Measurements from ENCODE around the gene DISP1.

DISP1 gene

DNA sequence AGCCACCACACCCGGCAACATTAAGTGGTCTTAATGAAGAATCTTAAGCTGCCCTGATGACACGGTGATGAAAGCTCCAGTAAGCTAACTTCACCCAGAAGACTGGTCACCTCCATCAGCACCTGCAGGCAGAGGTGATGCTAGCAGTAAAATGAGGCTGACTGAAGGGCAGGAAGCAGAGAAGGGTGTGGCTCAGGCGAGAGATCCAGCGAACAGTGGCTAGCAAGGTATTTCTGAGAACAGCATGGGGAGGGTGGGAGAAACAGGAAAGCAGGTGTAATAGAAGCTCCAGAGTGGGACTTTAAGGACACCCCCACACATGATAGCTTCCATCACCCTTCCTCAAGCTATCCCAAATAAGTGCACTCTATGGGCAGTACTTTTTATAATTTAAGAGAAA lies 15.9 kb upstream of the DISP1 start:
- no peak overlapping the region for H3K27ac ChIP-seq (ENCODE audit: poor library complexity, severe bottlenecking)
- ATAC-seq (ENCODE audit: low read depth) (no peak), DNase-seq (ENCODE audit: low spot score) (no peak)
- H3K9me3 ChIP-seq (ENCODE audit: severe bottlenecking): no peaks in the 10 kb centered on the region
- H3K4me3 ChIP-seq (ENCODE audit: severe bottlenecking): no peak overlapping the region
- no peaks in the 10 kb centered on the region for H3K36me3 ChIP-seq (ENCODE audit: low read depth)
- no peaks in the 10 kb centered on the region for H3K27me3 ChIP-seq (ENCODE audit: insufficient read depth, poor library complexity, severe bottlenecking)
- no peaks in the 10 kb centered on the region for H3K4me1 ChIP-seq (ENCODE audit: insufficient read depth, poor library complexity, severe bottlenecking)
- TF ChIP-seq, protein P1, sequence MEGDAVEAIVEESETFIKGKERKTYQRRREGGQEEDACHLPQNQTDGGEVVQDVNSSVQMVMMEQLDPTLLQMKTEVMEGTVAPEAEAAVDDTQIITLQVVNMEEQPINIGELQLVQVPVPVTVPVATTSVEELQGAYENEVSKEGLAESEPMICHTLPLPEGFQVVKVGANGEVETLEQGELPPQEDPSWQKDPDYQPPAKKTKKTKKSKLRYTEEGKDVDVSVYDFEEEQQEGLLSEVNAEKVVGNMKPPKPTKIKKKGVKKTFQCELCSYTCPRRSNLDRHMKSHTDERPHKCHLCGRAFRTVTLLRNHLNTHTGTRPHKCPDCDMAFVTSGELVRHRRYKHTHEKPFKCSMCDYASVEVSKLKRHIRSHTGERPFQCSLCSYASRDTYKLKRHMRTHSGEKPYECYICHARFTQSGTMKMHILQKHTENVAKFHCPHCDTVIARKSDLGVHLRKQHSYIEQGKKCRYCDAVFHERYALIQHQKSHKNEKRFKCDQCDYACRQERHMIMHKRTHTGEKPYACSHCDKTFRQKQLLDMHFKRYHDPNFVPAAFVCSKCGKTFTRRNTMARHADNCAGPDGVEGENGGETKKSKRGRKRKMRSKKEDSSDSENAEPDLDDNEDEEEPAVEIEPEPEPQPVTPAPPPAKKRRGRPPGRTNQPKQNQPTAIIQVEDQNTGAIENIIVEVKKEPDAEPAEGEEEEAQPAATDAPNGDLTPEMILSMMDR (IDR thresholded peaks at IDR 0.05; ENCODE audit: poor library complexity, severe bottlenecking): no peak

DNA sequence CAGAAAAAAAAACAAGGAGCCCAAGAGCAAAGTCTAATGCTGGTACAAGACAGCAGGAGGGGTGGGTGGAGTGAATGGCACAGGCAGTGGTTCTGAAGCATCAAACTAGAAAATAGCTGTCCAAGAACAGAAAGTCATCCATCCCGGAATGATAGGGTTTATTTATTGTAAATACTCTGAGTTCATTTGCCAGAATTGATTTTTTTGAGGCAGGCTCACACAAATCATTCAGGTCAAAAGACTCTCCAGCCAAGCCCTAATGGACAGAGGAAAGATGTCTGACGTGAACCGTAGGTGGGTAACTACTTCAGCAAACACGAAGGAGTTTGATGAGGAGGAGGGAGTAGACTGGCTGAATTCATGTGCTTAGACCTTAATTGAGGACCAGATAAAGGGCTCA lies 13.8 kb upstream of the DISP1 start:
- no peaks in the 10 kb centered on the region for H3K9me3 ChIP-seq (ENCODE audit: severe bottlenecking)
- no peaks in the 10 kb centered on the region for H3K27me3 ChIP-seq (ENCODE audit: insufficient read depth, poor library complexity, severe bottlenecking)
- ATAC-seq (ENCODE audit: low read depth) (no peak), DNase-seq (ENCODE audit: low spot score) (no peak)
- H3K27ac ChIP-seq (ENCODE audit: poor library complexity, severe bottlenecking): no peak overlapping the region
- H3K4me3 ChIP-seq (ENCODE audit: severe bottlenecking): no peak overlapping the region
- no peaks in the 10 kb centered on the region for H3K4me1 ChIP-seq (ENCODE audit: insufficient read depth, poor library complexity, severe bottlenecking)
- H3K36me3 ChIP-seq (ENCODE audit: low read depth): no peaks in the 10 kb centered on the region
- TF ChIP-seq, protein P1 (IDR thresholded peaks at IDR 0.05; ENCODE audit: poor library complexity, severe bottlenecking): no peak

DNA sequence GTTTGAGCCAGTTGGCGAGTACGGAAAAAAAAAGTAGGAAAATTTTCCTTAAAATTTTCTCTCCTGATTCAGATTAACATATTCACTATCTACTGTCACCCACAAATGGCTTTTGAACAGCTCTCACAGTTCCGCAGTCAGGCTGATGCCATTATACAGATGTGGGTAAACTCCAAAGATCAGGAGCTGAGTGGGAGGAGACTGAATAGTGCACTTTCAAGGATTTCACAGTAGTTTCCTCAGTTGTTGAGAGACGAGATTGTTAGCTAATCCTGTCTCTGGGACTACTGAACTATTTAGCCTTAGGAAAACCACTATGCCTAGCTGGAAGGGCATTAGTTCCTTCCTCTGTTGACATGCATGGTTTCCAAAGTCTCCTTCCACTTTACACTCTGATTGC lies 3.2 kb upstream of the DISP1 start:
- TF ChIP-seq, protein P1 (IDR thresholded peaks at IDR 0.05; ENCODE audit: poor library complexity, severe bottlenecking): no peak
- no peaks in the 10 kb centered on the region for H3K9me3 ChIP-seq (ENCODE audit: severe bottlenecking)
- no peaks in the 10 kb centered on the region for H3K27me3 ChIP-seq (ENCODE audit: insufficient read depth, poor library complexity, severe bottlenecking)
- no peak overlapping the region for H3K4me3 ChIP-seq (ENCODE audit: severe bottlenecking)
- DNase-seq (ENCODE audit: low spot score) (no peak), ATAC-seq (ENCODE audit: low read depth) (no peak)
- no peak overlapping the region for H3K27ac ChIP-seq (ENCODE audit: poor library complexity, severe bottlenecking)
- H3K4me1 ChIP-seq (ENCODE audit: insufficient read depth, poor library complexity, severe bottlenecking): no peaks in the 10 kb centered on the region
- no peaks in the 10 kb centered on the region for H3K36me3 ChIP-seq (ENCODE audit: low read depth)

DNA sequence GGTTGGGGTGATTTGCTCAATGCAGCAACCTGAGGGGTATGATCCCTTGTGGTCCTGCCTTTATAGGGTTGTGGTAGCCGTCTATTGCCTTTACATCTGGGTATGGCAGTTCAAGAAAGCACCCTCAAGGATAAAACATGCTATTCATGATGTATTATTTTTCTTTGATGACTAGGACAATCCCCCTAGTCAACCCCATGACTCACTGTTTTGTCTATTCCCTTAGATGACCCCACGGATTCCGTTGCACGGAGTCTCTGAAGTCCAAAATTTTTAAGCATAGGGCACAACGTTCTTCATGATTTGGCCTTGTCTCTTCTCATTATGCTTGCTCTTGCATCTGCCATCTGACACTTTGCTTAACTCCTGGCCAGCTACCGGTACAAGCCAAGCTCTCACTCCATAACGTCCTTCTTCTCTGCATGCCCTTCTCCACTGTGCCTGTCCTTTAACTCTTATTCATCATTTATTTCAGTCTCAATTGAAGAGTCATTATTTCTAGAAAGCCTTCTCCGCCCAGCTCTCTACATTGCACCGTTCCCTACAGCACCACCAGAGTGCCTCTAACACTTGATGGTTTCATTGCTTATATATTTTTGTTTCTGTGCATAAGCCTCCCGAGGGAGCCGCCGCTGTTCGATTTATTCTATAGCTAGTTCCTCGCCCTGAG lies 838 bp upstream of the DISP1 start:
- ATAC-seq (ENCODE audit: low read depth) (no peak), DNase-seq (ENCODE audit: low spot score) (no peak)
- no peaks in the 10 kb centered on the region for H3K36me3 ChIP-seq (ENCODE audit: low read depth)
- peaks cover 15% of the 10 kb centered on the region for H3K4me1 ChIP-seq (ENCODE audit: insufficient read depth, poor library complexity, severe bottlenecking)
- no peaks in the 10 kb centered on the region for H3K27me3 ChIP-seq (ENCODE audit: insufficient read depth, poor library complexity, severe bottlenecking)
- peak overlapping the region; percentile 37 for H3K27ac ChIP-seq (ENCODE audit: poor library complexity, severe bottlenecking)
- TF ChIP-seq, protein P1 (IDR thresholded peaks at IDR 0.05; ENCODE audit: poor library complexity, severe bottlenecking): no peak
- H3K4me3 ChIP-seq (ENCODE audit: severe bottlenecking): no peak overlapping the region
- H3K9me3 ChIP-seq (ENCODE audit: severe bottlenecking): no peaks in the 10 kb centered on the region

DNA sequence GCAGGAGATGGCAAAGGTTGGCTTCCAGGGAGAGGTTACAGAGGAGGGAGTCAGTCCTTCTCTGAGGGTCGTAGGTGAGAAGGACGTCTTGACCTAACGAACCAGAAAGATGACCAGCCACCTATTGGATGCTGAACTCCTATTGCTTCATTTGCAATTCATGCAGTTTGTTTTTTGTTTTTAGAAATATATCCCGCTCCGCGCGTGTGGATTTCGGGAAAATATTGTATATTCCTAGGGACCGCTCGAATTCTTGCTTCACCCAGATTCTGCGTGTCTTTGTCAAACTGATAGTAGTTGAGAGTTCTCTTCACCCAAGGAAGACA lies 564 bp downstream of the DISP1 start:
- TF ChIP-seq, protein P1 (IDR thresholded peaks at IDR 0.05; ENCODE audit: poor library complexity, severe bottlenecking): no peak
- no peaks in the 10 kb centered on the region for H3K9me3 ChIP-seq (ENCODE audit: severe bottlenecking)
- H3K27ac ChIP-seq (ENCODE audit: poor library complexity, severe bottlenecking): peak overlapping the region; percentile 37
- peaks cover 15% of the 10 kb centered on the region for H3K4me1 ChIP-seq (ENCODE audit: insufficient read depth, poor library complexity, severe bottlenecking)
- no peak for DNase-seq (ENCODE audit: low spot score)
- no peaks in the 10 kb centered on the region for H3K36me3 ChIP-seq (ENCODE audit: low read depth)
- H3K4me3 ChIP-seq (ENCODE audit: severe bottlenecking): peak overlapping the region; percentile 57
- no peak for ATAC-seq (ENCODE audit: low read depth)
- H3K27me3 ChIP-seq (ENCODE audit: insufficient read depth, poor library complexity, severe bottlenecking): no peaks in the 10 kb centered on the region
